Activated CD8-positive, alpha-beta memory T cell treated with anti-CD3 and anti-CD28 coated beads, Interleukin-2, amount 50 U/mL, for 1 hour (primary cell): ENCODE results near the gene PLCB1.
"Not testable (repeated sequence)": the region's sequence is repeated elsewhere in the genome, so short reads cannot be mapped to it uniquely, and the experiment has no call there.

Source experiments
- DNase-seq: peaks from one replicate; pipeline ENCODE4 v3.0.0-alpha.2; 2020; ENCODE audit errors: extremely low read depth

PLCB1 gene

DNA sequence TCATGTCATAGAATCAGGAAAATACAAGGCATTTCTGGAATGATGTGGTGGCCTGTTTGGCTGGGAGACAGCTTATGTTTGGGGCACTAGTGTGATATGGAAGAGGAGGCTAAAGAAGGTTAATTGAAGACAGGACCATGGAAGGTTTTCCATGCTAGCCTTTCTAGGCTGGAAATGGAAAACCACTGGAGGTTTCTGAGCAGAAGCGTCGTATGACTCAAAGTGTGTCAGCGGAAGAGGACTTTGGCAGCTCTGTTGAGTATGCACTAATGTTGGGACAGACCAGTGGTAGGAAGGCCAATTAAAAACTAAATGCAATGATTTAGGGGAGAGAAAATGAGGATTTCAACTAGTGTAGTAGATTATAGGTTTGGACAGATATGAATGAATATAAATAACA lies 413.1 kb downstream of the PLCB1 start:
- no peak for DNase-seq

DNA sequence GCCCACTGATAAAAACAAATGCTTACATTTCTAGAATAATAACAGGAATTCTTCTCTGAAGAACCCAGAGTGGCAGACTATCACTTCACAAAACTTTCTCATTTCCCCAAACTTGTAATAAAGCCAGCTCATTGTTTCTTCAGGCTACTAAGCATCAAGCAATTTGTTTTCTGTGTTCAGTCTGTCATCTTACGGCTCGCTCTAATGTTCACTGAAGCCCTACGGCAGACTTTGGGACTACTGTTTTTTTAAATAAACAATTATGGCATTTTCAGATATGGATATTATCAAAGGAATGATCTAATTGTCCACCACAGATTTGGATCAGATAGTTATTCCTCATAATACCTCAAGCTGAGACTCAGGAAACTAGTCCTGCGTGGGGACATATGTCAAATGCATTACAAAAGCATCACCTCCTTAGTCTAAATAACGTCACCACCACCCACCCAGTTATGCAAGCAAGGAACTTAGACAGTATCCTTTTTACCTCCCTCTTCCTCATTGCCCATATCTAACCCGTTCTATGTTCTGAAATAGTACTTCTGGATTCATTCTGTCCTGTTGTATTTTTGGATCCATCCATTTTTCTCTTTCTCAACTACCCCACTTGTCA lies 415.1 kb downstream of the PLCB1 start:
- no peak for DNase-seq

DNA sequence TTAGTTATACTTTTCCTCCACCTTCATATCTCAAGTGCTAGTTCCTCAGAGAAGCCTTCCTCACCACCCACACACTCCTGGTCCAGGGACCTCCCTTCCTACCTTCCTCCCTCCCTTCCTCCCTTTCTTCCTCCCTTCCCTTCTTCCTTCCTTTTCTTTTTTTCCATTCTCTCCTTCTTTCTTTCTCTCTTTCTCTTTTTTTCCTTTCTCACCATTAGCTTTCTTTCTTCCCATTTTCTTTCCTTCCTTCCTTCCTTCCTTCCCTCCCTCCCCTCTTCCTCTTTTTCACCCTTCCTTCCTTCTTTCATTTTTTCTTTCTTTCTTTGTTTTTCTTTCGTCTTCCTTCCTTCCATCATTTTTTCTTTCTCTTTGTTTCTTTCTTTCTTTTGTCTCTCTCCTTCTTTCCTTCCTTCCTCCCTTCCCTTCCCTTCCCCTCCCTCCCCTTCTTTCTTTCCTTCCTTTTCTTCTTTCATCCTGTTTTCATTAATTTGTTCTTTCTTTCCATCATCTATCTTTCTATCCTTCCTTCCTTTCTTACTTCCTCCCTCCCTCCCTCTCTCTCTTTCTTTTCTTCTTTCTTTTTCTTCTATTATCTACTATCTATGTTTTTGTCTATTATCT lies 416.0 kb downstream of the PLCB1 start:
- no peak for DNase-seq

DNA sequence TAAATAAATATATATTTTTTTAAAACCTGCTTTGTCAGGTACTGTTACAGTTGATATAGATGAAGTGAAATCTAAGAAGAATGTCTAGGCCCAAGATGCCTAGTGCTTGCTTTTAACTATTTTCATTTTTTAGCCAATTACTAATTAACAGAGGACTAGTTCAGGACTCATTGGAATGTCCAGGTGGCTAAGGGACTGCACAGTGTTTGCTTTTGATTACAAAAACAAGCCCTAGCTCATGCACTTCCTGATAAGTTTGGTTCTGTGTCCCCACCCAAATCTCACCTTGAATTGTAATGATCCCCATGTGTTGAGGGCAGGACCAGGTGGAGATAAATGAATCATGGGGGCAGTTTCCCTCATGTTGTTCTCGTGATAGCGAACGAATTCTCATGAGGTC lies 417.1 kb downstream of the PLCB1 start:
- DNase-seq: no peak

DNA sequence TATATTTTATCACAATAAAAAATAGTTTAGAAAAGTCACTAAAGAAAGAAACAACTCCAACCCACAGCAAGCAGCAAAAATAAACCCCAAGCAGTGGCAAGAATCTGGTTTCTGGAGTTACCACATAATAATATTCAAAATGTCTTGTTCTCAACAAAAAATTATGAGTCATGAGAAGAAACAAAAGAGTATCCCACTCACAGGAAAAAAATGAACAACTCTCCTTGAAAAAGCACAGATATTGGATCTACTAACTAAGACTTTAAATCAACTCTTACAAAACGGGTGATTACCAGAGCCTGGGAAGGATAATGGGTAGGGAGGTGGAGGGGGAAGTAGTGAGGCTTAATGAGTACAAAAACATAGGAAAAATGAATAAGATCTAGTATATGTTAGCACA lies 425.6 kb downstream of the PLCB1 start:
- DNase-seq: no peak

DNA sequence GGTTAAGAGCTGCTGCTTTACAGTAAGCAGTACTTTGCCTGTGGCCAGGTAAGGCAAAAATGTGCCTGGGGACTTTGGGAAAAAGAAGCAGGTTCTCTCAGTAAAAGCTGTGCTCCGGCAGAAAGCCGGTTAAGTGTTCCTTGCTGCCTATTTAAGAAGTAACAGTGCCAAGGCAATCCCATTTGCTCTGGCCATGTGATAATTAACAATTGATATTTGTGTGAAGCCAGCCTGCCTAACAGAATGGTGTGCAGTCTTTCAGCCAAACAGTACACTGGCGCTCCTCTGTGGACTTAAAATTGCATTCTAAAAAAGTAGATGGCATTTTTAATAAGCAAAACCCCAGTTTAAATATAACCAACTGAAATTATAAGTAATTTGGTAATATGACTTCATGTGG lies 430.3 kb downstream of the PLCB1 start:
- DNase-seq: no peak

DNA sequence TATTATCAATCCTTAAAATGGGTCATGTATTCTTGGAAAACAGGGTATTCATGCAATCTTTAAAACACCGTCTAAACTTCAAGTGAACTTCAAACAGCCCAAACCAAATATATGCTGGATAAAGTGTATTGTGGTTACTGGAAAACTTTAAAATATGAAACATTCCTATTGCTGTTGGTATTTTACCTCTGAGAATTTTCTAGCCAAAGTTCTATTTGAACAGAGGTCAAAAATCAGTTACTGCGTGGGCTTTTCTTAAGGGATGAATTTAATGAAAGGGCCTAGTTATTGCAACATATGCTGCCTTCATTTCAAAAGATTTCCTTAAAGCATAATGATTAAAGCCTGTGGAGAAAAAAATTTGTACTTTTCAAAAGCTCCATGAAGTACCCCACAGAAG lies 436.0 kb downstream of the PLCB1 start:
- DNase-seq: no peak

DNA sequence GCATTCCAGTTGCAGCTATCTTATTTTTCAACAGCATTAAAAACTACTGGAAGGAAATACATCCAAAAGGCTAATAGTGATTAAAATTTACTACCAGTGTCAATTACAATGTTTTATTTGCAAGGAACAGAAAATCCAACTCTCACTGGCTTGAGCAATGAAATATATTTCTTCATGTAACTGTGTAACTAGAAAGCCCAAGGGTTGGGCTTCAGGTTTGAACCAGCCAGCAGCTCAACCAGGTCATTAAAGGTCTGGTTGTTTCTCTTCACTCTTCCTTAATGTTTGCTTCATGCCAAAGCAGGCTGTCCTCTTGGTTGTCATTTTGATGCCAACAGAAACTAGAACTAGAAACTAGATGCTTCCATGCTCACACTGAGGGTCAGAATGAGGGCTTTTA lies 437.7 kb downstream of the PLCB1 start:
- no peak for DNase-seq

DNA sequence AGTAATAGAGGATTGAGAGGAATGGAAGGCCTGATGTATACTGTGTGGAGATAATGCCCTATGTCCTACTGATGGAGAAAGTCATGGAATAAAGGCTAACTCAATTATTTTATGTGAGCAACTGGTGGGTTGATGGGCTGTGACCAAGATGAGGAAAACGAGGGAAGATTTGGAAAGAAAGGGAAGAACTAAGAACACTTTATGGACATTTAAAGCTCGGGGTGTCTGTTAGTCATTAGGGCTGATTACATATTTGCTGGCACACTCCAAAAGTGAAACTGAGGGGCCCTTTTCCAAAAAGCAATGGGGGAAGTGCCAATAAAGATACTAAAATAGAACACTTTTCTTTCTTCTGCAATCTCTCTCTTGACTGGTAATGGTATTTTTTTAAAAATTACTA lies 439.5 kb downstream of the PLCB1 start:
- DNase-seq: no peak

DNA sequence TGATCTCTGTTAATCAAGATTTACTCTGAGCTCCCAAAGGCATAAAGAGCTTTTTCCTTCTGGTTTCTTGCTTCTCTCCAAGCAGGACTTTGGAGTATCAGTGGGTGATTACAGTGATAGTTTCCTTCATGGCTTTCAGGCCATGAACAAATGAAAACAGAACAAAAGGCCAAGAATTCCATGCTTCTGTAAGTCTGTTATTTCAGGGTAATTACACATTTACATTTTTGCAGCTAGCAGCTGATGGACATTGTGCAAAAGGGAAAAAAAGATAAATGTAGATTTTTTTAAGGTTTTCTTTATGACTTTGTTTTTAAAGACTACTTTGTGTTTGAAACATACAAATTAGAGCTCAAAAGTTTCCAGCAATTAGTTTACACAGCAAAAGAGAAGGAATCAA lies 441.6 kb downstream of the PLCB1 start:
- no peak for DNase-seq

DNA sequence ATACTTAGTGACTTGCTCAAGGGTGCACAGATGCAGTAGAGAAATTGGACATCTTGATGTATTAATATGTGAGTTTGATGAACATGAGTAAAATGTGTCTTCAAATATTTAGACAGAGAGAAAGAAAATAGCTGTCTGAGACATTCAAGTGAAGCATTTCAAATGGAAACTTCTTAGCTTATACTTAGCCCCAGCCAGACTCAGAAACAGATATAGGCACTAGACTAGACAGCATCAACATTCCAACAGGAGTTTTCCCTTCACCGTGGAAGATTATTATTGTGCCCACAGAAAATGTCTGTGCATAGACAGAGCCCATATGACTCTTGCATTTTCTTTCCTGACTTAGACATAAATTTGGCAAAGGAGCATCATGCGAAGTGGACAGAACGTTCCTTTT lies 443.0 kb downstream of the PLCB1 start:
- DNase-seq: no peak

DNA sequence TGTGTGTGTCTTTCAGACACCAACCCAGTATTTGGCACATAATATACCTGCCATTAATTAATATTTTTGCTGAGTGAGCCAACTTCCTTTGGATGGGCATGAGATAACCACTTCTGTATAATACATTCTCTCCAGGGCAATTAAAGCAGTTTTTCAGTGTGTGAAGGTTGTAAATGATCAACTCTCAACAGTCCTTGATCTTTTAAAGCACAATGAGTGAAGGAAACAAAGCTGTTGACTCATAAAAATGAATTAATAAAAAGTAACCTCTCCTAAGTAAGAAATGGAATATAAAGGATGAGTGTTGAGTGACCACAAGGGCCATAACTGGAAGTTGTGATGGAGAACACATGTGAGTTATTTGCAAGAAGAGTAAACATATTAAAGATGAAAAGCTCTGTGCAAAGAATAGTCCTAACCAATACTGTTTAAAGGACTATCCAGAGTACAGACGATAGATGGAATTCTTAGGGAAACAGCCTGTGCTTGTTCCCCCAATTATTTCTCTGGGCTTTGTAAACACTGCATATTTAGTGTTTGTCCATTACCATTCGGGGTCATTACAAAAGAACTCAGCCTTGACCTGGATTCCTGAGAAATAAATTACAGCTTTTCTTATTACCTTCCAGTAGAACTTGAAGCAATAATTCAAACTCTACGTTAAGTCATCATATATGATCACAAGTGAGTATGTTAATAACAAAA lies 446.2 kb downstream of the PLCB1 start:
- no peak for DNase-seq

DNA sequence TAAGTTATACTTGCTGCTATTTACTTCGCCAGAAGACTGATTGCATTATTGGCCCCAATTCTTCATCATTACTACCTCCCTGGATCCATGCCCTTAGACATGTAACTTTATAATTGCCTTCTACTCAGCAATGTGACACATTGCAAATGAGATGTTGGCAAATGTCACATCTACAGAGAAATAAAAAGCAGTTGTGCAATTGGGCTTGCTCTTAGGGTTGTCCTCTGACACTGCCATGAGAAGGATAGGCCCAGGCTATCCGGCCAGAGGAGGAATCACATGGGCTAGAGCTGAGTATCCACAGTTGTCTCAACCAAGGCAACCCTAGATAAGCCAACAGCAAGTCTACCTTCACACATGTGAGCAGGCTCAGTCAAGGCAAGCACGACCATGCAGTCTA lies 447.0 kb downstream of the PLCB1 start:
- no peak for DNase-seq

DNA sequence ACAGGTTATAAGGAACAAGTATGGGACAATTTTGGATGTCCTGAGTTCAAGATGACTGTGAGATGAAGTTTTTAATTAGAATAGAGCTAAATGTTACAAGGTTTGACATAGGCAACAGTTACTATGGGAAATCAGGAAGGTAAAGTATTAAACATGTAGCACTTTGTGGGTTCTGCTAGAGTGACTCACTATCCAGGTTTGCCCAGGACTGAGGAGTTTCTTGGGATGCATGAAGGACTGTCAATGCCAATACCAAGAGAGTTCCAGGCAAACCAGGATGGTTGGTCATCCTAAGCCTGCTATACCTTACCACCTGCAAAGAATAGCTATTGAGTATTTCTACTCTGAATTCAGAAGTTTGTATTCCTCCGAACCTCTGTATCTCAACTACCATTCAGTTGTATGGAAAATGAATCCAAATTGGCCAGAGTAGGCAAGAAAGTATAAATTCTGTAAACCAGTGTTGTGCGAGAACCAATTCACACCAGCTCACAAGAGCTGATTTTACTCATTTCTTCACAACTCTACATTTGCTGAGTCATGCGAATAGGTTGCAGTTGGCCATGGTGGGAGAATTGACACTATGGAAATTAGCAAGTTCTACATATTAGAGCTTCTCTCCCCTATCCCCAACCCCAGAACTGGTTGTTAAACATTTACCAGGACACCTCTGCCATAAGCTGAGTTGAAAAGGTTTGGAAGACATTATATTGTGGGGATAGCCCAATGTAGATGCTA lies 449.5 kb downstream of the PLCB1 start:
- DNase-seq: no peak

DNA sequence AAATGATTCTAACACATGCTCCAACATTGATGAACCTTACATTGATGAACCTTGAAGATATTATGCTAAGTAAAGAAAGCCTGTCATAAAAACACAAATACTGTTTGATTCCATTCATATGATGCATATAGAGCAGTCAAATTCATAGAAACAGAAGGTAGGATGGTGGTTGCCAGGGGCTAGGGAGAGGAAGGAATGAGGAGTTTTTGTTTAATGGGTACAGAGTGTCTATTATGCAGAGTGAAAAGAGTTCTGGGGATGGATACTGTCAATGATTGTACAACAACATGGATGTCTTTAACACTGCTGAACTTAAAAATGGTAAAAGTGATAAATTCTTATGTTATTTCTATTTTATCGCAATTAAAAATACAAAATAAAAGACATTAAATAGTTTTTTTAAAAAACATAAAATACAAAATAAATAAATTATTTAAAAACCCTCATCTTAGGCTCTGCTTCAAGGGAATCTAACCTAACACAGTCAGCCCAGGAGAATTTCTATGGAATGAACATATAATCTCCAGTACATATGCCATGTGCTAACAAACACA lies 451.0 kb downstream of the PLCB1 start:
- DNase-seq: no peak

DNA sequence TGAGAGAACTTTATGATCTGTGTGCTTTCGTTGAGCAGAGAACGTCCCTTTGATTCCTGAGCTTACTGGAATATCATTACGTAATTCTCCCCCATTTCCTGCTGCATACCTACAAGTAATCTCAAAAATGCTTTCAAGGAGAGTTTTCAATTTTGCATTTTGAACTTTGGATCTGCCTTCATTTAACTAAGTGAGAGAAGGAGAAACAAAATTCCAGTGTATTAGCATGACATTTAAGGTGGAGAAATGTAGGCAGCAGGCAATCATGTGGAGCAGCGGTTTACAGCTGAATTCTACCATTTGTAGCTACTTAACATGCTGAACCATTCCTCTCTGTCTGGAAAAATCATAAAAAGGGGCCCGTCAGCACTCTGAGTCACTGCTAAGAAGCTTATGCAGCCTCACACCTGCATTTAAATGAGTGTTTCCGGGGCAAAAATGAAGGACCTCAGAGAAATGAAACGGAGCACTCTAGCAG lies 451.5 kb downstream of the PLCB1 start:
- DNase-seq: no peak

DNA sequence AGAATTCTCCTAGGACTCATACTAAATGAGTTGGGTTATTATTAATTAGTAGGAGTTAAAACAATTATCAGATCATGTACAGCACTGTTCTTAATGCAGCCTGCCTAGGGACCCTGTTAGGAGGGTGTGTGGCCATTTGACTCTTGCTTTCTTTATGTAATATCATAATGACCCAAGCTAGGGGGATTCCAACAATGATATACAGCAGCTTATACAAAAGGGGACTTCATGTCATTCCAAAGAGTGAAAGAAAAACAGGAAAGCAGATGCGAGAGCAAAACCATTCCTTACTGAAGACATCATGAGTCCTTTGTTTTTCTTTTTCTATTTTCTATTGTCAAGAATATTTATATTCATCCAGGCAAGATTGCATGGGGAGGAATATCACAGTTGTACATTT lies 455.2 kb downstream of the PLCB1 start:
- DNase-seq: no peak

DNA sequence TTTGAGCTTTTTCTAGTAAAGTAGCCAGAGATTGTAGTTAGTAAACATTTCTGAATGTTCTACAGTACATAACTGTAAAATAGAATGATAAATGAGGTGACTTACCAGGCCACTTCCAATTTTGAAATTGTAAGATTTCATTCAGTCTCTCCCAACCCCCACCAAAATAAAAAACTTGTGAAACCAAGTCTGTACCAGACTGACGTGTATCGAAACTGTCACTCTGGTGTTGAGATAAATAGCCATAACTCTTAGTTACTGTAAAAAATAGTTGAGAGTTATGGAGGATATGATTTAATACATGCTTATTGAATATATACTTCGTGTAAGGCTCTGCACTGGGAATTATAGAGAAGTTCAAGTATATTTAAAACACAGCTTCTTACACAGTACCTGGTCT lies 455.7 kb downstream of the PLCB1 start:
- no peak for DNase-seq

DNA sequence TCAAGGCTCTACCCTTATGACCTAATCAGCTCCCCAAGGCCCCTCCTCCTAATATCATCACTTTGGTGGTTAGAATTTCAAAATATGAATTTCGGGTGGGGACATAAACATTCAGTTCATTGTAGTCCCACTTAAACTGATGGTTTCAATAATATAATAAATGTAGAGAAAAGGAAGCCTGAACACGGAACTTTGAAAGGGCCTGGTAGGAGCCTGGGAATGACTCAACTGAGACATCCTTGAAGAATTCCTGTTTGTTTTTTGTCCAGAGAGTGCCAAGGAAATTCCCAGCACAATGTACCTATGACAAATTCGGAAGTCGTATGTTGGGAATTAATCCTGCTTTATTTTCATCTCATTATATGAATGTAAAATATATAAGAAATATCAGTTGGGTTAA lies 457.9 kb downstream of the PLCB1 start:
- no peak for DNase-seq

DNA sequence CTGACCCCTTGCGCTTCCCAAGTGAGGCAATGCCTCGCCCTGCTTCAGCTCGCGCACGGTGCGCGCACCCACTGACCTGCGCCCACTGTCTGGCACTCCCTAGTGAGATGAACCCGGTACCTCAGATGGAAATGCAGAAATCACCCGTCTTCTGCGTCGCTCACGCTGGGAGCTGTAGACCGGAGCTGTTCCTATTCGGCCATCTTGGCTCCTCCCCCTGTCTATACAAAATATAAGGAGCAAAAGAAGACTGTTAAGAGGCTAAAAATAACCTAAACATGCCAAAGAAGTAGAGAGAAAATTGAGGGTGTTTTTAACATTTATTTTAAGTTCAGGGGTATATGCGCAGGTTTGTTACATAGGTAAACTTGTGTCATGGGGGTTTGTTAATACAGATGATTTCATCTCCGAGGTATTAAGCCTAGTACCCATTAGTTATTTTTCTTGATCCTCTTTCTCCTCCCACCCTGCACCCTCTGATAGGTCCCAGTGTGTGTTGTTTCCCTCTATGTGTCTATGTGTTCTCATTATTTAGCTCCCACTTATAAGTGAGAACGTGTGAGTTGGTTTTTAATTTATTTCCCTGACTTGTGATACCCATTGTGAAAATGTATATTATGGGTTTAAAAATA lies 469.0 kb downstream of the PLCB1 start:
- DNase-seq: not testable (repeated sequence)

DNA sequence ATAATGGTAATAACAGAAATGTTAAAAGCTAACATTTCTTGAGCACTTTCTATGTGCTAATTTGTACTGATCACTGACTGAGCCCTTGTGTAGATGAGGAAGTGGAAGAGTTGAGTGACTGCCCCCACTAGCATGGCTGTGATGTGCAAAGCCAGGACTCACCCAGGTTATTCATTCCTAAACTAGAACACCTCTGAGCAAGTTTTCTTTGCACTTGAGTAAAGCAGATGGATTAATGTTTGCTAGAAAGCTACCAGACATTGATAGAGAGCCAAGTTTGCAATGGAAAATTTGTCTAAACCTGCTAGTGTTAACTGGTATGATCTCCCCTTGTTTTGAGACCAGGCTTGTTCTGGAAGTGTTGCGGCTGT lies 469.5 kb downstream of the PLCB1 start:
- DNase-seq: no peak
